Aorta (tissue), 5 donors: ENCODE data around the gene TARM1. TPM values are rescaled to one million over a fixed set of nuclear protein-coding genes. Genes with fewer than 3 reads are reported as not detected.

ENCODE experiments used
- ATAC-seq: fragments of 200-7000 bp; cut with Tn5 transposase; one replicate; pipeline ENCODE4 v1.9.1; 2022; ENCODE audit warnings: moderate library complexity; ENCODE audit not compliant: low FRiP score
- DNase-seq, 2 donors: peaks; one replicate each; pipeline ENCODE4 v3.0.0-alpha.2; 2020
- H3K27ac ChIP-seq, 2 donors: one replicate each; pipeline ENCODE4 v1.5.1; 2013; ENCODE audit warnings: low read length in 2 of 2, mild to moderate bottlenecking in 2 of 2, moderate library complexity in 2 of 2, control low read depth in 1 of 2, inconsistent platforms in 1 of 2, low read depth in 1 of 2
- H3K27me3 ChIP-seq, 2 donors: one replicate each; pipeline ENCODE4 v1.6.1; 2013; ENCODE audit warnings: control low read depth in 1 of 2, low read length in 1 of 2, mild to moderate bottlenecking in 1 of 2, moderate library complexity in 1 of 2; ENCODE audit not compliant: insufficient read depth in 2 of 2, control insufficient read depth in 1 of 2
- H3K36me3 ChIP-seq, 2 donors: one replicate each; pipeline ENCODE4 v1.6.1; 2013; ENCODE audit warnings: control low read depth in 1 of 2, low read length in 1 of 2, mild to moderate bottlenecking in 1 of 2; ENCODE audit not compliant: insufficient read depth in 2 of 2, control insufficient read depth in 1 of 2
- H3K4me1 ChIP-seq, 2 donors: one replicate each; pipeline ENCODE4 v1.6.1; 2013; ENCODE audit warnings: low read length in 2 of 2, control low read depth in 1 of 2, mild to moderate bottlenecking in 1 of 2, moderate library complexity in 1 of 2; ENCODE audit not compliant: insufficient read depth in 2 of 2, control insufficient read depth in 1 of 2
- H3K4me3 ChIP-seq, 2 donors: one replicate each; pipeline ENCODE4 v1.5.1; 2013; ENCODE audit warnings: low read length in 2 of 2, control low read depth in 1 of 2, mild to moderate bottlenecking in 1 of 2
- H3K9me3 ChIP-seq: one replicate; pipeline ENCODE4 v1.6.1; 2013; ENCODE audit warnings: mild to moderate bottlenecking, low read length; ENCODE audit not compliant: control insufficient read depth
- WGBS, 2 donors: extraction: QIAGEN DNeasy Blood & Tissue Kit; methylation state at CpG; one replicate each; pipeline ENCODE4 v1.1.7; 2013; 5-methylcytosine and 5-hydroxymethylcytosine counted together
- intact Hi-C, 2 donors: fragments of 100-400 bp; cut with DNase I; formaldehyde crosslinking; loops; one replicate each; pipeline versions ENCODE4 v1.14.2 to v1.15.0; 2022
- polyA plus RNA-seq, 2 donors: library from polyadenylated mRNA; stranded (reverse); fragments of 200-250 nt; gene quantifications; one replicate each; pipeline ENCODE4 v1.2.3, GENCODE V29; 2013
- total RNA-seq, 2 donors: library from RNA; stranded (reverse); fragmentation: NEBNext Ultra II Directional; extraction: Animal tissue kit (Norgen Biotek cat#: 25700); gene quantifications; one replicate each; pipeline ENCODE4 v1.2.1, GENCODE V29; 2021
- donor health status: healthy with polysubstance abuse.
- donor health status: Bipolar disorder and iron deficiency.
- donor health status: DM: no; HTN: no; CAD: no.
- donor health status: DM: no; HTN: no; CAD: no.
- donor health status: DM: yes; HTN: yes; CAD: no.

Gene TARM1
- total and polyA plus RNA-seq, 4 donors, result not detected

DNA sequence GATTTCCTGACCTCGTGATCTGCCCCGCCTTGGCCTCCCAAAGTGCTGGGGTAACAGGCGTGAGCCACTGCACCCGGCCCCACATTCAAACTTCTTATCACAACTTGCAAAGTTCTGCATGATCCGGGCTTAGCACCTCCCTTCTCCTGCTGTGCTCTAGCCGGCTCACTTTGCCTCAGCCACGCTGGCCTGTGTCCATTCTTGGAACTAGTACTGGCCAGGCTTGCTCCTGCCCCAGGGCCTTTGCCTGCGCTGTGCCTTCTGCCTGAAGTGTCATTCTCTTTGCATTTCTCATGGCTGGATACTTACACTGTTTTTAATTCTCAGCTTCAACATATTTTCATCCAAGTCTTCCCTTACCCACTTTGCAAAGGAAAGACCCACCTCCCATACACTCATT is 59.8 kb downstream of the TARM1 start:
- H3K27me3 ChIP-seq, result no peaks in the 10 kb centered on the region
- H3K9me3 ChIP-seq, result peaks cover 1% of the 10 kb centered on the region
- H3K27ac ChIP-seq, result no peak overlapping the region
- 85 to 92% methylated on average over 8 of the region's 8 CpGs for WGBS, 2 donors
- ATAC-seq (no peak), DNase-seq (no peak)
- intact Hi-C loops, result loop anchor here in 1 of 2 donors (5.0 kb wide), 2 partner anchors 179 to 229 kb away; no protein-coding TSS in a partner anchor
- no peak overlapping the region for H3K4me3 ChIP-seq
- no peaks in the 10 kb centered on the region for H3K4me1 ChIP-seq
- H3K36me3 ChIP-seq, result no peaks in the 10 kb centered on the region

Other genes starting within 250 kb of the TARM1 start
- 100 to 1,000 TPM; 234 to 377 TPM for gene MYADM, start 213.5 kb downstream of the TARM1 start, total RNA-seq
- gene MYADM, start 213.5 kb downstream of the TARM1 start, polyA plus RNA-seq, result 100 to 1,000 TPM in 1 of 2 donors, 10 to 100 TPM in 1; 59.2 to 134 TPM
- gene PRKCG, start 199.2 kb downstream of the TARM1 start, total RNA-seq, result 1 to 10 TPM in 1 of 2 donors, not detected in 1; 1.2 TPM
- not detected for gene PRKCG, start 199.2 kb downstream of the TARM1 start, polyA plus RNA-seq
- gene CACNG7, start 172.1 kb downstream of the TARM1 start, total RNA-seq, result not detected
- gene CACNG7, start 172.1 kb downstream of the TARM1 start, polyA plus RNA-seq, result not detected
- gene CACNG8, start 118.4 kb downstream of the TARM1 start, total RNA-seq, result under 1 TPM; 0.23 to 0.33 TPM
- under 1 TPM; under 0.01 to 0.05 TPM for gene CACNG8, start 118.4 kb downstream of the TARM1 start, polyA plus RNA-seq
- not detected for gene CACNG6, start 89.7 kb downstream of the TARM1 start, total RNA-seq
- under 1 TPM in 1 of 2 donors, not detected in 1; 0.18 TPM for gene CACNG6, start 89.7 kb downstream of the TARM1 start, polyA plus RNA-seq
- not detected for gene VSTM1, start 17.5 kb downstream of the TARM1 start, total RNA-seq
- not detected for gene VSTM1, start 17.5 kb downstream of the TARM1 start, polyA plus RNA-seq
- 1 to 10 TPM; 4.4 to 6.0 TPM for gene OSCAR, start 19.4 kb upstream of the TARM1 start, total RNA-seq
- gene OSCAR, start 19.4 kb upstream of the TARM1 start, polyA plus RNA-seq, result 1 to 10 TPM in 1 of 2 donors, under 1 TPM in 1; 0.31 to 2.8 TPM
- 10 to 100 TPM; 64.9 to 65.3 TPM for gene NDUFA3, start 21.5 kb upstream of the TARM1 start, total RNA-seq
- 100 to 1,000 TPM in 1 of 2 donors, 10 to 100 TPM in 1; 76.5 to 129 TPM for gene NDUFA3, start 21.5 kb upstream of the TARM1 start, polyA plus RNA-seq
- 10 to 100 TPM; 12.9 to 17.3 TPM for gene TFPT, start 34.3 kb upstream of the TARM1 start, total RNA-seq
- gene TFPT, start 34.3 kb upstream of the TARM1 start, polyA plus RNA-seq, result 10 to 100 TPM in 1 of 2 donors, 1 to 10 TPM in 1; 8.3 to 29.4 TPM
- 10 to 100 TPM; 41.5 to 50.4 TPM for gene PRPF31, start 34.4 kb upstream of the TARM1 start, total RNA-seq
- gene PRPF31, start 34.4 kb upstream of the TARM1 start, polyA plus RNA-seq, result 10 to 100 TPM; 33.8 to 71.2 TPM
- gene CNOT3, start 56.4 kb upstream of the TARM1 start, total RNA-seq, result 10 to 100 TPM; 33.5 to 35.9 TPM
- gene CNOT3, start 56.4 kb upstream of the TARM1 start, polyA plus RNA-seq, result 10 to 100 TPM; 10.4 to 54.4 TPM
- 1 to 10 TPM; 5.7 to 6.0 TPM for gene LENG1, start 78.4 kb upstream of the TARM1 start, total RNA-seq
- gene LENG1, start 78.4 kb upstream of the TARM1 start, polyA plus RNA-seq, result 10 to 100 TPM in 1 of 2 donors, 1 to 10 TPM in 1; 7.5 to 10.1 TPM
- 1 to 10 TPM; 1.2 to 7.4 TPM for gene TMC4, start 91.8 kb upstream of the TARM1 start, total RNA-seq
- gene TMC4, start 91.8 kb upstream of the TARM1 start, polyA plus RNA-seq, result 10 to 100 TPM in 1 of 2 donors, under 1 TPM in 1; 0.08 to 15.8 TPM
- gene MBOAT7, start 108.2 kb upstream of the TARM1 start, total RNA-seq, result 10 to 100 TPM; 31.3 to 40.7 TPM
- 10 to 100 TPM; 11.9 to 22.0 TPM for gene MBOAT7, start 108.2 kb upstream of the TARM1 start, polyA plus RNA-seq
- gene TSEN34, start 109.9 kb upstream of the TARM1 start, total RNA-seq, result 10 to 100 TPM; 24.6 to 28.1 TPM
- 10 to 100 TPM; 21.5 to 46.3 TPM for gene TSEN34, start 109.9 kb upstream of the TARM1 start, polyA plus RNA-seq
- gene RPS9, start 119.5 kb upstream of the TARM1 start, total RNA-seq, result 1,000 to 10,000 TPM in 1 of 2 donors, 100 to 1,000 TPM in 1; 778 to 1,093 TPM
- 1,000 to 10,000 TPM; 3,636 to 4,281 TPM for gene RPS9, start 119.5 kb upstream of the TARM1 start, polyA plus RNA-seq
- 10 to 100 TPM; 18.8 to 26.7 TPM for gene LILRB3, start 141.6 kb upstream of the TARM1 start, total RNA-seq
- gene LILRB3, start 141.6 kb upstream of the TARM1 start, polyA plus RNA-seq, result 1 to 10 TPM in 1 of 2 donors, under 1 TPM in 1; 0.61 to 1.9 TPM
- gene LILRA6, start 161.4 kb upstream of the TARM1 start, total RNA-seq, result 10 to 100 TPM; 13.3 to 14.8 TPM
- 1 to 10 TPM in 1 of 2 donors, under 1 TPM in 1; 0.43 to 4.8 TPM for gene LILRA6, start 161.4 kb upstream of the TARM1 start, polyA plus RNA-seq
- 10 to 100 TPM; 15.0 to 48.7 TPM for gene LILRB5, start 175.9 kb upstream of the TARM1 start, total RNA-seq
- gene LILRB5, start 175.9 kb upstream of the TARM1 start, polyA plus RNA-seq, result 1 to 10 TPM; 2.7 to 8.4 TPM
- gene LILRB2, start 199.7 kb upstream of the TARM1 start, total RNA-seq, result 10 to 100 TPM; 10.2 to 22.7 TPM
- 1 to 10 TPM in 1 of 2 donors, under 1 TPM in 1; 0.38 to 2.0 TPM for gene LILRB2, start 199.7 kb upstream of the TARM1 start, polyA plus RNA-seq
- 10 to 100 TPM in 1 of 2 donors, 1 to 10 TPM in 1; 5.5 to 10.8 TPM for gene LILRA5, start 231.8 kb upstream of the TARM1 start, total RNA-seq
- gene LILRA5, start 231.8 kb upstream of the TARM1 start, polyA plus RNA-seq, result 1 to 10 TPM; 1.7 to 3.5 TPM